Spinal cord (tissue), 10 donors: ENCODE data around the gene WDR81. TPM values are rescaled to one million over a fixed set of nuclear protein-coding genes. Genes with fewer than 3 reads are reported as not detected.
"Not testable (repeated sequence)": the region's sequence is repeated elsewhere in the genome, so short reads cannot be mapped to it uniquely, and the experiment has no call there.

ENCODE experiments used
- DNase-seq, 6 donors: peaks; one replicate each; pipeline versions ENCODE4 v3.0.0 to v3.0.0-alpha.2; 2013 to 2015; ENCODE audit warnings: low spot score in 6 of 6, low read depth in 4 of 6
- H3K27ac ChIP-seq: one replicate; pipeline ENCODE4 v1.5.1; 2013; ENCODE audit warnings: low read depth, low read length, control low read depth
- H3K27me3 ChIP-seq: one replicate; pipeline ENCODE4 v1.6.1; 2013; ENCODE audit warnings: low read length; ENCODE audit not compliant: control insufficient read depth, insufficient read depth
- H3K36me3 ChIP-seq: one replicate; pipeline ENCODE4 v1.6.1; 2013; ENCODE audit warnings: low read length; ENCODE audit not compliant: control insufficient read depth, insufficient read depth
- H3K4me1 ChIP-seq: one replicate; pipeline ENCODE4 v1.6.1; 2013; ENCODE audit warnings: low read length; ENCODE audit not compliant: control insufficient read depth, insufficient read depth
- H3K4me3 ChIP-seq: one replicate; pipeline ENCODE4 v1.5.1; 2013; ENCODE audit warnings: low read depth, low read length, control low read depth
- H3K9me3 ChIP-seq: one replicate; pipeline ENCODE4 v1.6.1; 2013; ENCODE audit warnings: low read length; ENCODE audit not compliant: control insufficient read depth, insufficient read depth
- WGBS: methylation state at CpG from one replicate; pipeline ENCODE4 v1.1.5; 2013; ENCODE audit warnings: missing lambda C conversion rate; ENCODE audit not compliant: insufficient coverage; 5-methylcytosine and 5-hydroxymethylcytosine counted together
- polyA plus RNA-seq, 2 donors: library from polyadenylated mRNA; unstranded; fragments of 120-200 nt; gene quantifications; one replicate each; pipeline ENCODE4 v1.2.1, GENCODE V29; 2013; ENCODE audit not compliant: insufficient read length in 2 of 2
- total RNA-seq, 2 donors: library from RNA; depleted of rRNA in 1 of 2; stranded (reverse); fragments of 120-200 nt in 1 of 2; fragments of >200 nt in 1 of 2; gene quantifications; one replicate each; pipeline versions ENCODE4 v1.2.3 to v1.2.4, GENCODE V29; 2013 to 2014
- donor health status: healthy.

Gene WDR81
- total and polyA plus RNA-seq, 4 donors, result 9.9 to 17.0 (median 13.9) TPM

DNA sequence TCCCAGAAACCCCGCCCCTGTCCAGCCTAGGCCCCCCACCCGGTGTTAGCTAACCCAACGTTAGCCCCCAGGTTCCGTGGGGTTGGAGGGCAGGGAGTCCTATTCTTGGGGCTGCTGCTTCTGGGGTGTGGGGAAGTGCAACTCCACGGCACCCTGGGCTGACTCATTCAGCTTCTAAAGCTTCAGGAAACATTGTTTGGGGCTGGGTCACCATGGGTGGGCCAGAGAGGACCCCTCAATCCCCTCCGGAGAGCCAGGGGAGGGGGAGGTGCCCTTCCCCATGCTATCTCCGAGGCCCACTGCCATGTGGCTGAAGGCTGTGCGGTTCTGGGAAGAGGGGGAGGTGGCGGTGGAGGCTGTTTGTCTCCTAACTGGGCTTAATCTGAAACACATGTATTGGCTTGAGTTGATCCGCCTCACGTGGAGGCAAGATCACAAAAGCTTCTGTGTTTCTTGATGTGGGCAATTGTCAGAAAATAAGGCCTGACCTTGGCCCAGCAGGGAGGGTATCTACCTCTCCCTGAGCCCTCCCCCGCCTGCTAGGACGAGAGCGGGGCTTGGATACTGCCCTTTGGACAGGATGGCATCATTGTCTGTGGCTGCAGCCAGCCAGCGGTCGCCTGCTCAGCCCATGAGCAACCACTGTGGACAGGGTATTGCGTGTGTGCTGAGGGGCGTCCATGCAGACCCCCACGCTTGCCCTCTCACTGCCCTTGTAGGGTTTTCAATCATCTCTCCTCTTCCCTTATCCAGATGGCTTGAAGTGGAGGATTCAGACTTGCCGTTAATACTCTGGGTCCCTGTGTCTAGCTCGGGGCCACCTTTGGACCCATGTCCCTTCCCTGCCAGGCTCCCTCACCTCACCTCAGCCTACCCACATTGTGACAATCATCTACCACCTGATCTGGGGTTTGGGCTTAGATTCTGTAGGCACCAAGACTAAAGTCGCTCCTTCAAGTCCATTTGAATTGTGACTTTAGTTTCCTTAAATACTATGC lies 38.7 kb downstream of the WDR81 start:
- WGBS, result 42% methylated on average over 12 of the region's 22 CpGs
- peak overlapping the region; percentile 39 for H3K4me3 ChIP-seq
- peaks cover 32% of the 10 kb centered on the region for H3K4me1 ChIP-seq

DNA sequence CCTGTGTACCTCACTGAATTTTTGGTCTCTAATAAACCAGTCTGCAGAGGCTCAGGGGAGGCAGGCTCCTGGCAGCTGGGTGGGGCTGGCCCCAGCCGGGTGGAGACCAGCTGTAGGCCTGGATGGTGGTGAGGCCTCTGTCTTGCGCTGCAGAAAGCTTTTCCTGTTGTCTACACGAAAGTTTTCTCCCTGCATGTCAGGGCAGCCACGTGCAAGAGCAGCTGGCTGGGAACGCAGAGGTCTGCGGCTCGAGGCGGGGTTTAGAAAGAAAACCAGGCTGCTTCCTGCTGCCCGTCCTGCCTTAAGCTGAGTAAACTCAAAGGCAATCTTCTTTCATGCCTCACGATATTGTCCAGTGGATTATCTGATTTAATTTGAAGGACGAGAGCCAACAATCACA lies 39.8 kb downstream of the WDR81 start:
- peaks cover 33% of the 10 kb centered on the region for H3K4me1 ChIP-seq
- no peaks in the 10 kb centered on the region for H3K36me3 ChIP-seq
- H3K27ac ChIP-seq, result no peak overlapping the region
- H3K27me3 ChIP-seq, result no peaks in the 10 kb centered on the region
- no peak overlapping the region for H3K4me3 ChIP-seq
- DNase-seq, result peak in 1 of 6 donors; percentile 36
- no peaks in the 10 kb centered on the region for H3K9me3 ChIP-seq
- WGBS, result 56% methylated on average over 10 of the region's 11 CpGs

More for the DNA sequence above, 38.7 kb downstream of the WDR81 start:
- H3K9me3 ChIP-seq, result no peaks in the 10 kb centered on the region
- H3K36me3 ChIP-seq, result no peaks in the 10 kb centered on the region
- peak in 1 of 6 donors; percentile 69 for DNase-seq
- H3K27ac ChIP-seq, result peak overlapping the region; percentile 47
- no peaks in the 10 kb centered on the region for H3K27me3 ChIP-seq

DNA sequence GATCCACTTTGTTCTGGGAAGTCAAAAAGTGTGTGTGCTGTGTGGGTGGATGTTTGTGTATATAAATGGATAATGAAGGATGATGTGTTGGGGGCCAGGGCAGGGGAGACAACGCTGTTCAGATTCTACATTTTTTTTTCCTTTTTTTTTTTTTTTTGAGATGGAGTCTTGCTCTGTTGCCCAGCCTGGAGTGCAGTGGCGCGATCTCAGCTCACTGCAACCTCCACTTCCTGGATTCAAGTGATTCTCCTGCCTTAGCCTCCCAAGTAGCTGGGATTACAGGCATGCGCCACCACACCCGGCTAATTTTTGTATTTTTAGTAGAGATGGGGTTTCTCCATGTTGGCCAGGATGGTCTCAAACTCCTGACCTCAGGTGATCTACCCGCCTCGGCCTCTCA lies 40.2 kb downstream of the WDR81 start:
- peaks cover 37% of the 10 kb centered on the region for H3K4me1 ChIP-seq
- not testable (repeated sequence) for H3K27me3 ChIP-seq, H3K27ac ChIP-seq, H3K9me3 ChIP-seq, DNase-seq, H3K4me3 ChIP-seq, H3K36me3 ChIP-seq
- WGBS, result 92% methylated on average over 2 of the region's 7 CpGs

DNA sequence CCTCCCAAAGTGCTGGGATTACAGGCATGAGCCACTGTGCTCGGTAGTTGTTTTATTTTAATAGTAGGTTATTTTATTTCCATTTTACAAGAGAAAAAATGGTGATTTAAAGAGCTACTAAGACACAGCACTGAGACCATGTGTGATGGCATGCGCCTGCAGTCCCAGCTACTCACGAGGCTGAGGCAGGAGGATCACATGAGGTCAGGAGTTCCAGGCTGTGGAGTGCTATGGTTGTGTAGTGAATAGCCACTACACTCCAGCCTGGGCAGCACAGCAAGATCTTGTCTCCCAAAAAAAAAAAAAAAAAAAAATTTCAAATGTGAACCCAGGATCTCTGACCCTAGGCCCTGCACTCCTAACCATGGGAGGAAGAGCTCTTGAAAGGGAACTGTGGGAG lies 41.1 kb downstream of the WDR81 start:
- DNase-seq, result no peak
- no peaks in the 10 kb centered on the region for H3K36me3 ChIP-seq
- peaks cover 42% of the 10 kb centered on the region for H3K4me1 ChIP-seq
- no peaks in the 10 kb centered on the region for H3K9me3 ChIP-seq
- H3K4me3 ChIP-seq, result no peak overlapping the region
- H3K27me3 ChIP-seq, result no peaks in the 10 kb centered on the region
- WGBS, result no CpG with 5 or more reads among the region's 3 CpGs
- no peak overlapping the region for H3K27ac ChIP-seq

DNA sequence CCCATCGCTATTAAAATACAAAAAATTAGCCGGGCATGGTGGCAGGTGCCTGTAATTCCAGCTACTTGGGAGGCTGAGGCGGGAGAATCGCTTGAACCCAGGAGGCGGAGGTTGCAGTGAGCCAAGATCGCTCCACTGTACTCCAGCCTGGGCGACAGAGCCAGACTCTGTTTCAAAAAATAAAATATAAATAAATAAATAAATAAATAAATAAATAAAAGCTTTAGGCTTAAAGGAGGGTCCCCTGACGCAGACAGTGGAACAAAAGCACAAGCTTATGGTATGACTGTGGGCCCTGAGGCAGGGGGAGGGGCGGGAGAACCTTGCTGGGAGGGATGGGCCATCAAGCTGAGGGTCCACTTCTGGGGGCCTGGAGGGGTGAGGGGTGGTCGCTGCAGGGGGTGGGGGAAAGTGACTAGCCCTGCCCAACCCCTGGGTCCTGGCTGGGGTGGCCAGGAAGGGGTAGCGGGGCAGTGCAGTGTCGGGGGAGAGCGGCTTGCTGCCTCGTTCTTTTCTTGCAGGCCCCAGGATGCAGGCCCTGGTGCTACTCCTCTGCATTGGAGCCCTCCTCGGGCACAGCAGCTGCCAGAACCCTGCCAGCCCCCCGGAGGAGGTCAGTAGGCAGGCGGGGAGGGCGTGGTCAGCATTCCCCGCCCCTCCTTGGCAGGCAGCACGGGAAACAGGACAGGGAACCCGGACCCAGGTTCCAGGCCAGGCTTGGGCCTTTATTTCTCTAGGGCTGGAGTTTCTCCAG lies 42.1 kb downstream of the WDR81 start:
- WGBS, result 55% methylated on average over 14 of the region's 21 CpGs

DNA sequence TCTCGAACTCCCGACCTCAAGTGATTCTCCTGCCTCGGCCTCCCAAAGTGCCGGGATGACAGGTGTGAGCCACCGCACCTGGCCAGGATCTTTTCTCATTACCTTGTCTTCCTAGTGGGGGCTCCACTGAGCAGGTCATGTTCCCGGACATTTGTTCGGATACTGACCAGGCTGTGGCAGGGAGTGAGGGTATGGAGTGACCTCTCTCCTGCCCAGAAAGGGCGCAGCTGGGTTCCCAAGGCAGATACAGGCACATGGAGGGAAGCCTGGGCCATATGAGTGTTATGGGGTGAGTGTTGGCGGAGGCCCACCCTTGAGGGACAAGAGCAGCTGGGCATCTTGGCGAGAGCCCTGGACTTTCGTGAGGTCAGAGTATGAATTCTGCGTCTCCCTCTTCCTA lies 42.9 kb downstream of the WDR81 start:
- Histone ChIP-seq H3K4me3 (no peak overlapping the region), H3K27me3 (no peaks in the 10 kb centered on the region), H3K27ac (no peak overlapping the region), H3K9me3 (no peaks in the 10 kb centered on the region), H3K4me1 (peaks cover 37% of the 10 kb centered on the region), H3K36me3 (no peaks in the 10 kb centered on the region)
- WGBS, result 94% methylated on average over 11 of the region's 12 CpGs
- no peak for DNase-seq

More for the DNA sequence above, 42.1 kb downstream of the WDR81 start:
- Histone ChIP-seq H3K27ac (no peak overlapping the region), H3K4me3 (no peak overlapping the region), H3K36me3 (no peaks in the 10 kb centered on the region), H3K27me3 (no peaks in the 10 kb centered on the region), H3K4me1 (peaks cover 42% of the 10 kb centered on the region), H3K9me3 (no peaks in the 10 kb centered on the region)
- no peak for DNase-seq

DNA sequence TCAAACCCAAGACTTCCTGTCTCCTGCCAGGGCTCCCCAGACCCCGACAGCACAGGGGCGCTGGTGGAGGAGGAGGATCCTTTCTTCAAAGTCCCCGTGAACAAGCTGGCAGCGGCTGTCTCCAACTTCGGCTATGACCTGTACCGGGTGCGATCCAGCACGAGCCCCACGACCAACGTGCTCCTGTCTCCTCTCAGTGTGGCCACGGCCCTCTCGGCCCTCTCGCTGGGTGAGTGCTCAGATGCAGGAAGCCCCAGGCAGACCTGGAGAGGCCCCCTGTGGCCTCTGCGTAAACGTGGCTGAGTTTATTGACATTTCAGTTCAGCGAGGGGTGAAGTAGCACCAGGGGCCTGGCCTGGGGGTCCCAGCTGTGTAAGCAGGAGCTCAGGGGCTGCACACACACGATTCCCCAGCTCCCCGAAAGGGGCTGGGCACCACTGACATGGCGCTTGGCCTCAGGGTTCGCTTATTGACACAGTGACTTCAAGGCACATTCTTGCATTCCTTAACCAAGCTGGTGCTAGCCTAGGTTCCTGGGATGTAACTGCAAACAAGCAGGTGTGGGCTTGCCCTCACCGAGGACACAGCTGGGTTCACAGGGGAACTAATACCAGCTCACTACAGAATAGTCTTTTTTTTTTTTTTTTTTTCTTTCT lies 45.4 kb downstream of the WDR81 start:
- Histone ChIP-seq H3K4me1 (peaks cover 17% of the 10 kb centered on the region), H3K27ac (no peak overlapping the region), H3K27me3 (no peaks in the 10 kb centered on the region), H3K4me3 (no peak overlapping the region), H3K36me3 (peaks cover 3% of the 10 kb centered on the region), H3K9me3 (no peaks in the 10 kb centered on the region)
- DNase-seq, result no peak
- 25% methylated on average over 18 of the region's 21 CpGs for WGBS

DNA sequence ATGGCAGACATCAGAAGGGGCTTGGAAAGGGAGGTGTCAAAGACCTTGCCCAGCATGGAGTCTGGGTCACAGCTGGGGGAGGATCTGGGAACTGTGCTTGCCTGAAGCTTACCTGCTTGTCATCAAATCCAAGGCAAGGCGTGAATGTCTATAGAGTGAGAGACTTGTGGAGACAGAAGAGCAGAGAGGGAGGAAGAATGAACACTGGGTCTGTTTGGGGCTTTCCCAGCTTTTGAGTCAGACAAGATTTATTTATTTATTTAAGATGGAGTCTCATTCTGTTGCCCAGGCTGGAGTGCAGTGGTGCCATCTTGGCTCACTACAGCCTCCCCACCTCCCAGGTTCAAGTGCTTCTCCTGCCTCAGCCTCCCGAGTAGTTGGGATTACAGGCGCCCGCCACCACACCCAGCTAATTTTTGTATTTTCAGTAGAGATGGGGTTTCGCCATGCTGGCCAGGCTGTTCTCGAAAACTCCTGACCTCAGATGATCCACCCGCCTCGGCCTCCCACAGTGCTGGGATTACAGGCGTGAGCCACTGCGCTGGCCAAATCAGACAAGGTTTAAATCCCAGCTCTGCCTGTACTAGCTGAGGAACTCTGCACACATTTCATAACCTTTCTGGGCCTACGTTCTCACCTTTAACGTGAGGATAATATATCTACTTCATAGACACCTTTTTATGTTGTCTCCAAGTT lies 48.6 kb downstream of the WDR81 start:
- H3K4me3 ChIP-seq, result not testable (repeated sequence)

DNA sequence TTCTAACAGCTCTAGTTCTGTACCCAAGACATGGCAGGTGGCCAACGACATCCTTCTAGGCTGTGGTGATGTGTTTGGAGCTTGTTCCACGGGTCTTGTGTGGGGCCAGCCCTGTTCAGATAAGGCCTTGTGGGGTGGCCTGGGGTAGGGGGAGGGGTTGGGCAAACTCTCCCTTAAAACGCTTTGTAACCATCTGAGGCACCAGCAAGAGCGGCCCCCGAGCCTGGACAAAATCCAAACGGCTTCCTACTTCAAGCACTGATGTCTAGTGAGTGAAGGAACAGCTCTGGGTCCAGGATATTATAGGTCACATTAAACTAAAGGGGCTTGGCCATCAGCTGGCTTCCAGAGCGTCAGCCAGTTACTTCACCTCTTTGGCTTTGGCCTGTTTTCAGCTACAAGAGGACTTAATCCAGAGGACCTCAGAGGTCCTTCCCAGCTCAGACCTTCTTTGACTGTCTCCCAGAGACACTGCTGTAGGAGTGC lies 49.2 kb downstream of the WDR81 start:
- Histone ChIP-seq H3K4me1 (peaks cover 10% of the 10 kb centered on the region), H3K9me3 (no peaks in the 10 kb centered on the region), H3K4me3 (no peak overlapping the region), H3K27ac (no peak overlapping the region), H3K27me3 (no peaks in the 10 kb centered on the region), H3K36me3 (peaks cover 25% of the 10 kb centered on the region)
- no peak for DNase-seq
- WGBS, result 59% methylated on average over 4 of the region's 7 CpGs

More for the DNA sequence above, 48.6 kb downstream of the WDR81 start:
- 95% methylated on average over 7 of the region's 12 CpGs for WGBS
- H3K27me3 ChIP-seq, DNase-seq, H3K9me3 ChIP-seq, H3K27ac ChIP-seq: not testable (repeated sequence)
- peaks cover 21% of the 10 kb centered on the region for H3K36me3 ChIP-seq
- peaks cover 10% of the 10 kb centered on the region for H3K4me1 ChIP-seq
